HG03097 (cell line): ENCODE results near the gene HOXA11.

Experiments used
- ATAC-seq: cut with Tn5 transposase; IDR thresholded peaks from one replicate; pipeline ENCODE4 v1.9.1; 2021; ENCODE audit not compliant: unreplicated experiment, low FRiP score

The HOXA11 gene

DNA sequence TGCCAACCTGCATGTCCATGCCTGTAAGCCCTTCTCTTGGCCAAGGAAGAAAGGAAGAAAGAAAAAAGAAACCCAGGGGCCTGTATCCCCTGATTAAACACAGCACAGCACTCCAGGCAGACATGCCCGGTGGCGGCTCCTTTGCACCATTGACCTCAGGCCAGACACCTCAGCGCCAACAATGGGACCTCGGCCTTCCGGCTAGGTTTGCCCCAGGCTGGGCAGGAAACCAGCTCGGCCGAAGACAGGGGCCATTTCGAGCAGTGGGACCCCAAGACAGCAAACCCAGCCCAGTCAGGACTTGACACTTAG lies 13.8 kb downstream of the HOXA11 start:
- no peak for ATAC-seq

DNA sequence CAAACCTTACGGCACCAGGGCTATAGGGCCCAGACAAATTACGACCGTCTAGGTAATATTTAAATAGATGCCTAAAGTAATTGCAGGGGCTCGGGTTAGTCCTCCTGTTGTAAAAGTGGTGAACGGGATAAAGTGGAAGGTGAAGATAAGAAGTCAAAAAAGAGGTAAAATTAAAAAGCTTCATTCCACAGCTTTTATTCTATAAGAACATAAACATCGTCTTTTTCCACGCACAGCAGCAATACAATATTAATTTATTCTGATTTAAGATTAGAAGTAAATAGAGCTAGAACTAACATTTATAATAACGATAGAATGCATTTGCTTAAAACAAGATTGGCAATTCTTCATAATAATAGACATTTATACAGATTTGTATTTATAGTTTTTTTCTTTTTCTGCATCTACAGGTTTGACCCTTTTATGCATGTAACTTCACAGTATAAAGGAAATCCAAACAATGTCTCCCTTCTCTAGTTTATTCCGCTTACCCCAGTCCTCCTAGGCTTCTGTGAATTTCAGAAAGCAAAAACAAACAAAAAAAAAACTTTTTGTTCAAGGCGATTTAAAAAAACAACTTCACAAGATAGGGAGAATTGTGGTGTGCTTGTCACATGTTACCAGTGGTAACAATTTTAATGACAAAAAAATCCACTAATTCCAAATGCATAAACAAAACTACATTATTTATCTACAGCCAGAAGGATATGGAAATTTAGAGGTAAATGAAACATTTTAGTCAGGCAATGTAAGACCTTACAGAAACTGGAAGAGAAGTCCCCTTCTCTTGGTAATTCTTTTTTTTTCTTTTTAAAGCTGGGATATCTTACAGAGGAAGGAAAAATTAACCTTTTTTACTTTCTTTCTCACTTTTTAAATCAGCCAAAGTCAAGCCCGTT lies 14.4 kb downstream of the HOXA11 start:
- no peak for ATAC-seq

GRCh38 chr7:27169658-27170425 lies 15.2 kb downstream of the HOXA11 start:
- ATAC-seq = no peak

GRCh38 chr7:27168265-27168947 lies 16.6 kb downstream of the HOXA11 start:
- ATAC-seq = no peak

GRCh38 chr7:27167916-27168264 lies 17.1 kb downstream of the HOXA11 start:
- ATAC-seq = no peak

- ATAC-seq = no peak
Measured at GRCh38 chr7:27166531-27167505, 18.2 kb downstream of the HOXA11 start.

DNA sequence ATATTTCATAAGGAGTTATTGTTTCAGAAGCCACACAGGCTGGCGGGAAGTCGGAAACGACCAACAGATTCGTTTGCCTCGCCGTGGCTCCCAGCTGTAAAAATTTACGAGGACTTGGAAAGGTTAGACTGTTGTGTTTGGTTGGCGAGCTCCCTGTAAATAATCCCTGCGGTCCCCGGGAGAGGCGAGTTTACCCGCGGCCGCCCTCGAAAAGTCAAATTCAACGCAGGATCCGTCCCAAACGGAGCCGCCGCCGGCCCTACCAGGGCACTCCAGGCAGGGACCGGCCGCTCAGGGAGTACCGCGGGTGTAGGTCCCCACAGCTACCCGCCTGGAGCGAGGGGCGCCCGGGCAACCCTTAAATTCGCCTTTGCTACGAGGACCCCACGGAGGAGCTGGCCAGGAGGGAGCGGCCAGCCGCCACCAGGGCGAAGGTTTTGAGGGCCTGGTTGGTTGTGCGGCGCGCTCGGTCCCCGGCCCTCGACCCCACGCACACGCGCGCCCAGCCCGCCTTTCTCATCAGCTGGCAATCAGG lies 19.0 kb downstream of the HOXA11 start:
- ATAC-seq = no peak

- no peak for ATAC-seq
Measured at GRCh38 chr7:27165089-27165995, 19.7 kb downstream of the HOXA11 start, which contains the start of gene HOXA9. Gene HOXA9, minus strand, starts transcription at chr7:27165537. Its CDS starts 80 bp downstream, at chr7:27165457.

DNA sequence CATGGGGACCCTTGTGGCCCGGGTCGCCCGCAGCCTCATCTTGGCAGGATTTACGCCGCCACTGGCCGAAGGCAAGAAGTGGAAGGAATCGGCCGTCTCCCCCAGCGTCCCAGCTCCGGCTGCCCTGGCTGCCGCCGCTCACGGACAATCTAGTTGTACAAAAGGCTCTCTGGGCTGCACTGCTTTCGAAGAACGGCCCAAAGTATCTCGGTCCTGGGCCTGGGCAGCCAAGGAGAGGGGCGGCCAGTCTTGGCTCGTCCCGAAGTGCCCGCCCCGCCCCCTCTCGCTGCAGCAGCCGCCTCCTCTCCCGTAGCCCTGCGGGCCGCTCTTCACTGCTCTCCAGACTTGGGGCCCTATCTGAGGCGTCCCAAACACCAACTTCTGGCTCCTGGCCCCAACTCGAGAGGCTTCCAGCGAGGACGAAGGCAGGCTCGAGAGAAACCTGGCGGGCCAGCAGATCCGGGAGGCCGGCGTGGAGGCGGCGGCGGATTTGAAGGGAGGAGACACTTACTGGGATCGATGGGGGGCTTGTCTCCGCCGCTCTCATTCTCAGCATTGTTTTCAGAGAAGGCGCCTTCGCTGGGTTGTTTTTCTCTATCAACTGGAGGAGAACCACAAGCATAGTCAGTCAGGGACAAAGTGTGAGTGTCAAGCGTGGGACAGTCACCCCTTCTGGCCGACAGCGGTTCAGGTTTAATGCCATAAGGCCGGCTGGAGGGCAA lies 20.5 kb downstream of the HOXA11 start:
- no peak for ATAC-seq

GRCh38 chr7:27164045-27164366 lies 21.0 kb downstream of the HOXA11 start:
- no peak for ATAC-seq

- no peak for ATAC-seq
Measured at GRCh38 chr7:27163288-27164044, 21.6 kb downstream of the HOXA11 start.

GRCh38 chr7:27162561-27163287 lies 22.3 kb downstream of the HOXA11 start:
- ATAC-seq = no peak

- ATAC-seq = no peak
Measured at GRCh38 chr7:27161721-27162560, 23.1 kb downstream of the HOXA11 start.

- no peak for ATAC-seq
Measured at GRCh38 chr7:27161214-27161720, 23.8 kb downstream of the HOXA11 start.

- ATAC-seq = peak; percentile 51
Measured at GRCh38 chr7:27160546-27161213, 24.4 kb downstream of the HOXA11 start.
